DOHH2 (cell line): ENCODE data around the gene IGSF3.
"Not testable (repeated sequence)": the region's sequence is repeated elsewhere in the genome, so short reads cannot be mapped to it uniquely, and the experiment has no call there.

Experiments used
- H3F3A ChIP-seq: fragments of 200-600 bp; sonication (generic), shearing (Covaris generic); 2 replicates; pipeline ENCODE4 v1.6.0; 2016; ENCODE audit warnings: antibody characterized with exemption, mild to moderate bottlenecking; ENCODE audit not compliant: control insufficient read depth, insufficient read depth
- H3K27ac ChIP-seq: fragments of 200-600 bp; sonication (generic); 2 replicates; pipeline ENCODE4 v1.5.1; 2014; ENCODE audit warnings: low read depth, mild to moderate bottlenecking, low read length, moderate library complexity
- H3K27me3 ChIP-seq: fragments of 200-600 bp; sonication (generic); 2 replicates; pipeline ENCODE4 v1.6.1; 2014; ENCODE audit warnings: mild to moderate bottlenecking, low read length, mixed read lengths; ENCODE audit not compliant: control insufficient read depth
- H3K36me3 ChIP-seq: fragments of 200-600 bp; sonication (generic); 2 replicates; pipeline ENCODE4 v1.6.1; 2014; ENCODE audit warnings: mild to moderate bottlenecking, low read length, moderate library complexity, mixed read lengths; ENCODE audit not compliant: control insufficient read depth
- H3K4me1 ChIP-seq: fragments of 200-600 bp; sonication (generic); 2 replicates; pipeline ENCODE4 v1.6.1; 2014; ENCODE audit warnings: mild to moderate bottlenecking, low read length, mixed read lengths; ENCODE audit not compliant: control insufficient read depth
- H3K4me2 ChIP-seq: fragments of 200-600 bp; sonication (generic); 2 replicates; pipeline ENCODE4 v1.6.0; 2014; ENCODE audit warnings: mild to moderate bottlenecking, low read length, moderate library complexity
- H3K4me3 ChIP-seq: fragments of 200-600 bp; sonication (generic); 2 replicates; pipeline ENCODE4 v1.5.1; 2014; ENCODE audit warnings: mild to moderate bottlenecking, low read length, mixed read lengths
- H3K79me2 ChIP-seq: fragments of 200-600 bp; sonication (generic); 2 replicates; pipeline ENCODE4 v1.6.1; 2014; ENCODE audit warnings: mild to moderate bottlenecking, low read length, mixed read lengths; ENCODE audit not compliant: control insufficient read depth
- H3K9me2 ChIP-seq: fragments of 200-600 bp; sonication (generic); replicated peaks from 2 replicates; pipeline ENCODE4 v1.6.1; 2014; ENCODE audit warnings: mild to moderate bottlenecking, low read length, mixed read lengths; ENCODE audit not compliant: control insufficient read depth
- H3K9me3 ChIP-seq: fragments of 200-600 bp; sonication (generic); 2 replicates; pipeline ENCODE4 v1.6.1; 2014; ENCODE audit warnings: antibody characterized with exemption, low read length, mixed read lengths; ENCODE audit not compliant: control insufficient read depth, insufficient read depth
- H4K20me1 ChIP-seq: fragments of 200-600 bp; sonication (generic); 2 replicates; pipeline ENCODE4 v1.6.0; 2014; ENCODE audit warnings: low read depth, mild to moderate bottlenecking, antibody characterized with exemption, low read length, moderate library complexity; ENCODE audit not compliant: control insufficient read depth, insufficient read depth
- CTCF ChIP-seq: fragments of 200-600 bp; sonication (generic); IDR thresholded peaks from one replicate; pipeline ENCODE4 v1.5.1; 2014; ENCODE audit warnings: antibody characterized with exemption, mild to moderate bottlenecking, low read depth, low read length; ENCODE audit not compliant: poor library complexity, severe bottlenecking
- EZH2phosphoT487 ChIP-seq: fragments of 200-600 bp; sonication (generic); IDR thresholded peaks from 2 replicates; pipeline ENCODE4 v1.6.1; 2017; ENCODE audit warnings: borderline replicate concordance, mild to moderate bottlenecking, antibody characterized with exemption, low read length, moderate library complexity, mixed read lengths

IGSF3 gene

GRCh38 chr1:116606067-116606466, 61.5 kb downstream of the IGSF3 start:
- H3K4me2 ChIP-seq, H3K27me3 ChIP-seq, H4K20me1 ChIP-seq, H3K4me3 ChIP-seq, H3K4me1 ChIP-seq, H3K9me3 ChIP-seq, H3F3A ChIP-seq, H3K27ac ChIP-seq, H3K79me2 ChIP-seq, H3K36me3 ChIP-seq, H3K9me2 ChIP-seq: not testable (repeated sequence)

GRCh38 chr1:116605315-116605714, 62.2 kb downstream of the IGSF3 start:
- H3K79me2 ChIP-seq = no peaks in the 10 kb centered on the region
- no peak overlapping the region for H3K4me3 ChIP-seq
- no peaks in the 10 kb centered on the region for H4K20me1 ChIP-seq
- 0 out of 2 replicates have a peak, but pooled peaks cover 2% of the 10 kb centered on the region for H3K4me1 ChIP-seq
- no peak for TF ChIP-seq EZH2phosphoT487
- no peak for TF ChIP-seq CTCF
- H3K36me3 ChIP-seq = no peaks in the 10 kb centered on the region
- H3K27me3 ChIP-seq = peaks cover 9% of the 10 kb centered on the region
- H3F3A ChIP-seq = no peaks in the 10 kb centered on the region
- H3K9me3 ChIP-seq = no peaks in the 10 kb centered on the region
- H3K27ac ChIP-seq = no peak overlapping the region
- no peaks in the 10 kb centered on the region for H3K9me2 ChIP-seq
- no peak overlapping the region for H3K4me2 ChIP-seq

GRCh38 chr1:116604408-116604807, 63.1 kb downstream of the IGSF3 start:
- not testable (repeated sequence) for H3K9me3 ChIP-seq, H3K36me3 ChIP-seq, H3K27ac ChIP-seq, H3F3A ChIP-seq, H3K79me2 ChIP-seq, H3K4me3 ChIP-seq, H3K4me2 ChIP-seq, H3K4me1 ChIP-seq, H3K27me3 ChIP-seq, H3K9me2 ChIP-seq, H4K20me1 ChIP-seq

- H3K9me3 ChIP-seq = not testable (repeated sequence)
Observed at GRCh38 chr1:116603646-116604045, 63.9 kb downstream of the IGSF3 start.

GRCh38 chr1:116599369-116599768, 68.2 kb downstream of the IGSF3 start:
- not testable (repeated sequence) for H3K27ac ChIP-seq, H3K9me3 ChIP-seq, H3K4me3 ChIP-seq, H3K4me1 ChIP-seq, H3K36me3 ChIP-seq, H3K79me2 ChIP-seq, H3K9me2 ChIP-seq, H3K4me2 ChIP-seq, H3F3A ChIP-seq, H4K20me1 ChIP-seq, H3K27me3 ChIP-seq

More at GRCh38 chr1:116603646-116604045, 63.9 kb downstream of the IGSF3 start:
- H3K27me3 ChIP-seq, H3K4me1 ChIP-seq, H4K20me1 ChIP-seq, H3K36me3 ChIP-seq, H3K4me3 ChIP-seq, H3K79me2 ChIP-seq, H3K9me2 ChIP-seq, H3K27ac ChIP-seq, H3K4me2 ChIP-seq, H3F3A ChIP-seq: not testable (repeated sequence)

GRCh38 chr1:116598420-116599036, 69.0 kb downstream of the IGSF3 start:
- H3K9me3 ChIP-seq, H3K27ac ChIP-seq, H3K4me2 ChIP-seq, H3K36me3 ChIP-seq, H3K27me3 ChIP-seq, H3K9me2 ChIP-seq, H3K4me1 ChIP-seq, H4K20me1 ChIP-seq, H3F3A ChIP-seq, H3K4me3 ChIP-seq, H3K79me2 ChIP-seq: not testable (repeated sequence)

GRCh38 chr1:116597388-116597787, 70.1 kb downstream of the IGSF3 start:
- H3K27me3 ChIP-seq, H3K4me3 ChIP-seq, H3K4me2 ChIP-seq, H3K9me3 ChIP-seq, H3K79me2 ChIP-seq, H3K36me3 ChIP-seq, H3K4me1 ChIP-seq, H3K9me2 ChIP-seq, H4K20me1 ChIP-seq, H3F3A ChIP-seq, H3K27ac ChIP-seq: not testable (repeated sequence)
